ENCODE results near the gene LMX1B. TPM values are rescaled to one million over a fixed set of nuclear protein-coding genes. Genes with fewer than 3 reads are reported as not detected.

The LMX1B gene
- total and polyA plus RNA-seq, 7 donors, result 0.12 to 1.4 (median 0.16) TPM; not detected in 2

- Histone ChIP-seq H3K9me3 (no peaks in the 10 kb centered on the region), H3K36me3 (no peaks in the 10 kb centered on the region), H3K27ac (no peak overlapping the region), H3K4me1 (peaks cover 0 to 15% (median 10%) of the 10 kb centered on the region in 4 donors), H3K27me3 (peaks cover 23 to 85% (median 64%) of the 10 kb centered on the region in 3 donors), H3K4me3 (no peak overlapping the region)
- 23 to 46% methylated on average over 7 of the region's 7 CpGs for WGBS, 2 donors
- intact Hi-C loops (cut with DNase I), result no loop called here
- TF ChIP-seq POLR2AphosphoS5 (IDR thresholded peaks at IDR 0.05), result no peak
- no peak for TF ChIP-seq POLR2A (IDR thresholded peaks at IDR 0.05)
- TF ChIP-seq EP300 (IDR thresholded peaks at IDR 0.05), result no peak
- TF ChIP-seq CTCF (IDR thresholded peaks at IDR 0.05), result no peak
- DNase-seq, result no peak
These were observed 67.6 kb downstream of the LMX1B start for GRCh38 chr9:126681336-126681735.

GRCh38 chr9:126682113-126682810 lies 68.5 kb downstream of the LMX1B start:
- Histone ChIP-seq H3K9me3 (no peaks in the 10 kb centered on the region), H3K36me3 (no peaks in the 10 kb centered on the region), H3K4me1 (peaks cover 0 to 15% (median 10%) of the 10 kb centered on the region in 4 donors), H3K4me3 (no peak overlapping the region), H3K27me3 (peaks cover 18 to 85% (median 60%) of the 10 kb centered on the region in 3 donors), H3K27ac (no peak overlapping the region)
- 48 to 49% methylated on average over 24 of the region's 24 CpGs for WGBS, 2 donors
- no peak for DNase-seq
- intact Hi-C loops (cut with DNase I), result no loop called here
- no peak for TF ChIP-seq CTCF (IDR thresholded peaks at IDR 0.05)
- TF ChIP-seq POLR2AphosphoS5 (IDR thresholded peaks at IDR 0.05), result no peak
- no peak for TF ChIP-seq EP300 (IDR thresholded peaks at IDR 0.05)
- no peak for TF ChIP-seq POLR2A (IDR thresholded peaks at IDR 0.05)

GRCh38 chr9:126682928-126683697 lies 69.4 kb downstream of the LMX1B start:
- peaks cover 18 to 85% (median 58%) of the 10 kb centered on the region in 3 donors for H3K27me3 ChIP-seq

GRCh38 chr9:126683698-126684044 lies 69.9 kb downstream of the LMX1B start:
- H3K27me3 ChIP-seq, result peaks cover 18 to 85% (median 64%) of the 10 kb centered on the region in 3 donors
- no peak overlapping the region for H3K27ac ChIP-seq
- no peak for DNase-seq
- no peak overlapping the region for H3K4me3 ChIP-seq
- TF ChIP-seq POLR2A (IDR thresholded peaks at IDR 0.05) (no peak), POLR2AphosphoS5 (IDR thresholded peaks at IDR 0.05) (no peak), EP300 (IDR thresholded peaks at IDR 0.05) (no peak), CTCF (IDR thresholded peaks at IDR 0.05) (no peak)
- no peaks in the 10 kb centered on the region for H3K9me3 ChIP-seq
- WGBS, 2 donors, result 51 to 57% methylated on average over 5 of the region's 5 CpGs
- no peaks in the 10 kb centered on the region for H3K36me3 ChIP-seq
- H3K4me1 ChIP-seq, result peaks cover 0 to 15% (median 10%) of the 10 kb centered on the region in 4 donors
- intact Hi-C loops (cut with DNase I), result no loop called here

More at GRCh38 chr9:126682928-126683697, 69.4 kb downstream of the LMX1B start:
- no peaks in the 10 kb centered on the region for H3K36me3 ChIP-seq
- TF ChIP-seq CTCF (IDR thresholded peaks at IDR 0.05), result no peak
- TF ChIP-seq POLR2A (IDR thresholded peaks at IDR 0.05), result no peak
- no peak for TF ChIP-seq POLR2AphosphoS5 (IDR thresholded peaks at IDR 0.05)
- TF ChIP-seq EP300 (IDR thresholded peaks at IDR 0.05), result no peak
- peak overlapping the region in 3 of 4 donors; percentile 17 to 32 (median 27) for H3K4me3 ChIP-seq
- no peak for DNase-seq
- H3K9me3 ChIP-seq, result no peaks in the 10 kb centered on the region
- intact Hi-C loops (cut with DNase I), result no loop called here
- no peak overlapping the region for H3K27ac ChIP-seq
- H3K4me1 ChIP-seq, result peaks cover 0 to 15% (median 10%) of the 10 kb centered on the region in 4 donors
- 3% methylated on average over 69 of the region's 69 CpGs for WGBS, 2 donors

All from sigmoid colon (tissue), 7 donors.